Esophagus muscularis mucosa (tissue), 4 donors: ENCODE measurements around the gene ANGPTL4. TPM values are rescaled to one million over a fixed set of nuclear protein-coding genes. Genes with fewer than 3 reads are reported as not detected.
"Not testable (repeated sequence)": the region's sequence is repeated elsewhere in the genome, so short reads cannot be mapped to it uniquely, and the experiment has no call there.

Experiments
- DNase-seq: peaks from one replicate; pipeline ENCODE4 v3.0.0-alpha.2; 2017; ENCODE audit errors: extremely low spot score
- H3K27ac ChIP-seq, 4 donors: fragments of 200-600 bp; sonication (generic); replicated peaks in 1 of 4; 1 replicate in 3 of 4; 2 replicates in 1 of 4; pipeline ENCODE4 v1.5.1; 2016 to 2019; ENCODE audit warnings: mild to moderate bottlenecking in 1 of 4
- H3K27me3 ChIP-seq, 4 donors: fragments of 200-600 bp; sonication (generic); one replicate each; pipeline versions ENCODE4 v1.5.1 to v1.6.0; 2016 to 2019
- H3K36me3 ChIP-seq, 4 donors: fragments of 200-600 bp; sonication (generic); one replicate each; pipeline ENCODE4 v1.5.1; 2016 to 2019
- H3K4me1 ChIP-seq, 4 donors: fragments of 200-600 bp; sonication (generic); one replicate each; pipeline ENCODE4 v1.5.1; 2016 to 2019
- H3K4me3 ChIP-seq, 4 donors: fragments of 200-600 bp; sonication (generic); 1 replicate in 2 of 4; 2 replicates in 2 of 4; pipeline ENCODE4 v1.5.1; 2016 to 2019; ENCODE audit warnings: mild to moderate bottlenecking in 4 of 4, moderate library complexity in 1 of 4
- H3K9me3 ChIP-seq, 4 donors: fragments of 200-600 bp; sonication (generic); 1 replicate in 3 of 4; 2 replicates in 1 of 4; pipeline ENCODE4 v1.5.1; 2016 to 2019
- CTCF ChIP-seq, 3 experiments: fragments of 200-600 bp in 2 of 3; fragments of 450-650 bp in 1 of 3; sonication (generic) in 2 of 3; IDR thresholded peaks; one replicate each; pipeline ENCODE4 v1.5.1; 2017 to 2019; ENCODE audit warnings: antibody characterized with exemption in 3 of 3, mild to moderate bottlenecking in 2 of 3, moderate library complexity in 1 of 3
- EP300 ChIP-seq: sonication (generic); formaldehyde crosslinking; IDR thresholded peaks from one replicate; pipeline ENCODE4 v1.6.1; 2017; ENCODE audit warnings: antibody characterized with exemption
- POLR2A ChIP-seq: fragments of 450-650 bp; IDR thresholded peaks from one replicate; pipeline ENCODE4 v1.6.1; 2017; ENCODE audit warnings: antibody characterized with exemption, moderate library complexity, mild to moderate bottlenecking, low read depth
- POLR2AphosphoS5 ChIP-seq, 2 donors: sonication (generic); formaldehyde crosslinking; IDR thresholded peaks; one replicate each; pipeline ENCODE4 v1.6.1; 2017; ENCODE audit warnings: antibody characterized with exemption in 2 of 2
- WGBS: methylation state at CpG from one replicate; pipeline ENCODE4 v1.1.5; 2018; 5-methylcytosine and 5-hydroxymethylcytosine counted together
- intact Hi-C: fragments of 100-400 bp; cut with DNase I; formaldehyde crosslinking; loops from one replicate; pipeline ENCODE4 v1.15.1; 2023
- total RNA-seq, 4 donors: library from RNA; depleted of rRNA; stranded (reverse); fragments of >200 nt; gene quantifications; one replicate each; pipeline versions ENCODE4 v1.1.0 to v1.2.1, GENCODE V29; 2016

The ANGPTL4 gene
- 10 to 100 TPM in 3 of 4 donors, 1 to 10 TPM in 1; 3.7 to 37.9 (median 22.6) TPM for total RNA-seq

- intact Hi-C loops = no loop called here
- WGBS = 2% methylated on average over 7 of the region's 81 CpGs
- Histone ChIP-seq H3K36me3 (peaks cover 0 to 28% (median 0%) of the 10 kb centered on the region in 4 donors), H3K27me3 (peaks cover 0 to 14% (median 0%) of the 10 kb centered on the region in 4 donors), H3K4me3 (peak within 1 kb of the TSS; percentile 54 to 71 (median 60)), H3K9me3 (no peaks in the 10 kb centered on the region), H3K27ac (peak within 1 kb of the TSS; percentile 78 to 90 (median 84)), H3K4me1 (peaks cover 61 to 83% (median 77%) of the 10 kb centered on the region in 4 donors)
- TF ChIP-seq CTCF (IDR thresholded peaks at IDR 0.05) (peak in 1 of 3 experiments; percentile 17), EP300 (no peak), POLR2AphosphoS5 (IDR thresholded peaks at IDR 0.05) (peak; percentile 61 to 93), POLR2A (peak; percentile 83)
- peak; percentile 92 for DNase-seq
These were observed at the start of gene ANGPTL4 for GRCh38 chr19:8363803-8364771. Gene ANGPTL4 (plus strand): TSS chr19:8364155. CDS start chr19:8364322, 167 bp downstream.

- H3K9me3 ChIP-seq, H3K27me3 ChIP-seq, DNase-seq, H3K4me3 ChIP-seq, intact Hi-C loops, H3K27ac ChIP-seq: not testable (repeated sequence)
- WGBS = 90% methylated on average over 11 of the region's 11 CpGs
- Histone ChIP-seq H3K36me3 (peaks cover 26 to 77% (median 61%) of the 10 kb centered on the region in 4 donors), H3K4me1 (peaks cover 11 to 31% (median 17%) of the 10 kb centered on the region in 4 donors)
These were observed 48.8 kb upstream of the ANGPTL4 start for GRCh38 chr19:8314981-8315640.

- H3K4me1 ChIP-seq = peaks cover 16 to 31% (median 23%) of the 10 kb centered on the region in 4 donors
- TF ChIP-seq POLR2A (no peak), POLR2AphosphoS5 (IDR thresholded peaks at IDR 0.05) (no peak), EP300 (no peak), CTCF (IDR thresholded peaks at IDR 0.05) (no peak)
- H3K36me3 ChIP-seq = peaks cover 19 to 63% (median 48%) of the 10 kb centered on the region in 4 donors
- 84% methylated on average over 11 of the region's 14 CpGs for WGBS
- DNase-seq = no peak
- H3K9me3 ChIP-seq = no peaks in the 10 kb centered on the region
- H3K4me3 ChIP-seq = no peak overlapping the region
- no peak overlapping the region for H3K27ac ChIP-seq
- H3K27me3 ChIP-seq = no peaks in the 10 kb centered on the region
- intact Hi-C loops = no loop called here
These were observed 47.4 kb upstream of the ANGPTL4 start for GRCh38 chr19:8316351-8317125.

GRCh38 chr19:8318835-8319234 lies 45.1 kb upstream of the ANGPTL4 start:
- H3K36me3 ChIP-seq = peaks cover 14 to 56% (median 48%) of the 10 kb centered on the region in 4 donors

GRCh38 chr19:8319807-8320520 lies 44.0 kb upstream of the ANGPTL4 start:
- peaks cover 9 to 54% (median 47%) of the 10 kb centered on the region in 4 donors for H3K36me3 ChIP-seq
- 88% methylated on average over 19 of the region's 19 CpGs for WGBS
- peak overlapping the region; percentile 86 to 98 (median 92) for H3K4me3 ChIP-seq
- no peaks in the 10 kb centered on the region for H3K27me3 ChIP-seq
- H3K4me1 ChIP-seq = peaks cover 39 to 58% (median 48%) of the 10 kb centered on the region in 4 donors
- H3K27ac ChIP-seq = peak overlapping the region; percentile 92 to 96 (median 95)
- no peak for DNase-seq
- intact Hi-C loops = no loop called here
- TF ChIP-seq CTCF (IDR thresholded peaks at IDR 0.05) (no peak), EP300 (no peak), POLR2AphosphoS5 (IDR thresholded peaks at IDR 0.05) (no peak), POLR2A (no peak)
- H3K9me3 ChIP-seq = no peaks in the 10 kb centered on the region

More at GRCh38 chr19:8318835-8319234, 45.1 kb upstream of the ANGPTL4 start:
- H3K4me3 ChIP-seq, H3K27ac ChIP-seq, DNase-seq, H3K9me3 ChIP-seq, intact Hi-C loops, H3K27me3 ChIP-seq: not testable (repeated sequence)
- WGBS = 77% methylated on average over 9 of the region's 9 CpGs
- peaks cover 31 to 47% (median 37%) of the 10 kb centered on the region in 4 donors for H3K4me1 ChIP-seq
